HG02571 (cell line): ENCODE measurements around the gene KLHL40.

Source experiments
- ATAC-seq: cut with Tn5 transposase; IDR thresholded peaks from one replicate; pipeline ENCODE4 v1.9.1; 2021; ENCODE audit warnings: mild to moderate bottlenecking, moderate library complexity; ENCODE audit not compliant: unreplicated experiment

Gene KLHL40

DNA sequence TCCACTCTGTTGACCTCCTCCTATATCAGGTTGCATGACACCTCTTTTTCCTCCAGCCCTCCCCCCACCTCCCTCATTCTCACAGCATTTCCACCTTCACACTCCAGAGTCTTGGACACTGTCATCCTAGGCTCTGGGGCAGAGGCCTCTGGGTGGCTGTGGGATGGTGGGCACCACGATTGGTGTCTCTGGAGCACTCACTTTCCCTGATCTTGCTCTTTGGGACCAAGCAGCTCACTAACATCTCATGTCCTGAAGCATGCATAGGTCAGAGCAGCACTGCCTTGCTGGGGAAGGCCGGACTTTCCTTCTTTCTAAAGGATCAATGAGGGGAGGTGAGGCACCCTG is 16.9 kb upstream of the KLHL40 start:
- ATAC-seq = no peak

DNA sequence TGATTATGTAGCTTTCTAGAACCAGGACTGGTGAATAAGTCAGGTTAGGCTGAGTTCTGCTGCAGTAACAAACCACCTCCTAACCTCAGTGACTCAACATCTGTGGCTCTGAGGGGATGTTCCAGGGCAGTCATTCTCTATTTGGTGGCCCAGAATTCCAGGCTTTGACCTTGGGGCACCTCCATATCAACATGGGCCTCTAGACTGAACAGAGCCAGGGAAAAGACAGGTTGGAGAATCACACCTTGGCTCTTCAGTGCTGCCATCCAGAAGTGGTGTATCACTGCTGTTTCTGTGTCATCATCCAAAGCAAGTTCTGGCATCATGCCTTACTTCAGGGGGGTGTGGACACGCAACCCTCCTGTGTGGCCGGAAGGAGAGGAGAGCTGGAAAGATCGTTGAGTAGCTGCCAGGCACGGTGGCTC is 16.5 kb upstream of the KLHL40 start:
- no peak for ATAC-seq

GRCh38 chr3:42670051-42670576 is 15.2 kb upstream of the KLHL40 start:
- ATAC-seq = no peak

GRCh38 chr3:42670670-42671069 is 14.7 kb upstream of the KLHL40 start:
- ATAC-seq = no peak

DNA sequence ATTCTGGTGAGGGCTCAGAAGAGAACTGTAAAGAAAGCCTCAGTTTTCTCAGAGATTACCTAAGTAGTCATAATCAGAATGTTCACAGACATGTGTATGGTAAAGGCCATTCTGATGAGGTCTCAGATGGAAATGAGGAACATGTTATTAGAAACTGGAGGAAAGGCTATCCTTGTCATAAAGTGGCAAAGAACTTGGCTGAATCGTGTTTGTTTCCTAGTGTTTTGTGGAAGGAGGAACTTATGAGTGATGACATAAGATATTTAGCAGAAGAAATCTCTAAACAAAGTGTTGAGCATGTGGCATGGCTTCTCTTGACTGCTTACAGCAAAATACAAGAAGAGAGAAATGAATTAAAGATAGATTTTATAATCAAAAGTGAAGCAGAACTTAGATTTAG is 12.8 kb upstream of the KLHL40 start:
- ATAC-seq = no peak

GRCh38 chr3:42673082-42673481 is 12.3 kb upstream of the KLHL40 start:
- ATAC-seq = no peak

DNA sequence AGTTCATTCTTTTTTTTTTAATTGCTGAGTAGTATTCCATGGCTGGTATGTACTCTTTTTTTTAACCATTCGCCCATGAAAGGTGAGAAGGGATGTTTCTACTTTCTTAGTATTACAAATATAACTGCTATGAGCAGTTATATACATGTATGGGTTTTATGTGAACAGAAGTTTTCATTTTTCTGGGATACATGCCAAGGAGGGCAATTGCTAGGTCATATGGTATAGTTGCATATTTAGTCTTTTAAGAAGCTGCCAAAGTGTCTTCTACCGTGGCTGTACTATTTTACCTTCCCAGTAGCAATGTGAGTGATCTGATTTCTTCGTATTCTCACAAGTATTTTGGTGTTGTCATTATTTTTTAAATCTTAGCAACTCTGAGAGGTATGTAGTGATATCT is 11.2 kb upstream of the KLHL40 start:
- no peak for ATAC-seq

DNA sequence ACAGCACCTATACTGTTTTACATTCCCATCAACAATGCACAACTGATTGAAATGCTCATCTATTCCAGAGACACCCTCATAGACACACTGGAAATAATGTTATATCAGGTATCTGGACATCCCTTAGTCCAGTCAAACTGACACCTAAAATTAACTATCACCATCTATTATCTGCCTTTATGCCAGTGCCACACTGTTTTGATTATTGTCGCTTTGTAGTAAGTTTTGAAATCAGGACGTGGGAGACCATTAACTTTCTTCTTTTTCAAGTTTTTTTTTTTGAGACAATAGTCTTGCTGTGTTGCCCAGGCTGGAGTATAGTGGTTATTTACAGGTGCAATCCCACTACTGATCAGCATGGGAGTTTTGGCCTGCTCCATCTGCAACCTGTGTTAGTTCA is 9.4 kb upstream of the KLHL40 start:
- ATAC-seq = no peak

DNA sequence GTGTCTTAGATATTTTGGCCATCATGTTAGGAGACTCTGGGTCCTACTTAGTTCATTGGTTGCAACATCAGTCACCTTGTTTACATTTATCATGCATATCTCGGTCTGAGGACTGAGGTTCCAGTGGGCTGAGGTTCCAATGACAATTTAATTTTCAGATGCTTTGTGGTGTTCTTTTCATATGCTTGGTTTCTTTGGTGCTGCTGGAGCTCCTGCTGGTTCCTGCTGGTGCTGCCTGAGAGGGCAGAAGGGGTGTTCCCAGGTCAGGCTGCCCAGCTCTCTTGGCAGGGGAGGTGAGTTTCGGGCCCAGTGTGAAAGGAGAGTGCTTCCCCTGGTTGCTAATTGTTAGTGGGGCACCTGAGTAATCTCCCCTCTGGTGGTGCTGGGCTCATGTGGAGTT is 6.9 kb upstream of the KLHL40 start:
- no peak for ATAC-seq

DNA sequence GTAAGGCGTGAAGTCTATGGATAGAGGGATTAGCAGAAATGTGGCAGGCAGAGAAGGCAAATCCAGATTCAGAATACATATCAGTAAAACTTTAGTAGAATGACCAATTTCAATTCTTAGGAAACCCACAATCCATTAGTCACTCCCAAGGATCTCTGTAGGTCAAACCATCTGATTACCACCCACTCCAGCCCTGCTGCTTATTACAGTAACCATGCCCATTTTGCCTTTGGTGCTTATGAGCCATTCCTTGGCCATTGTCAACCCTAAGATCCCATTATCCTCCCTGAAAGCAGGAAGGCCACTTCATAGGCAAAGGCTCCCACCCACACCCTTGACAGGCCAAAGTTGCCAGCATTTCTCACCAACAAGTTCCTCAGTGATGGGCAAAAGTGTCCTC is 5.1 kb upstream of the KLHL40 start:
- no peak for ATAC-seq

GRCh38 chr3:42680806-42681205 is 4.5 kb upstream of the KLHL40 start:
- ATAC-seq = no peak

DNA sequence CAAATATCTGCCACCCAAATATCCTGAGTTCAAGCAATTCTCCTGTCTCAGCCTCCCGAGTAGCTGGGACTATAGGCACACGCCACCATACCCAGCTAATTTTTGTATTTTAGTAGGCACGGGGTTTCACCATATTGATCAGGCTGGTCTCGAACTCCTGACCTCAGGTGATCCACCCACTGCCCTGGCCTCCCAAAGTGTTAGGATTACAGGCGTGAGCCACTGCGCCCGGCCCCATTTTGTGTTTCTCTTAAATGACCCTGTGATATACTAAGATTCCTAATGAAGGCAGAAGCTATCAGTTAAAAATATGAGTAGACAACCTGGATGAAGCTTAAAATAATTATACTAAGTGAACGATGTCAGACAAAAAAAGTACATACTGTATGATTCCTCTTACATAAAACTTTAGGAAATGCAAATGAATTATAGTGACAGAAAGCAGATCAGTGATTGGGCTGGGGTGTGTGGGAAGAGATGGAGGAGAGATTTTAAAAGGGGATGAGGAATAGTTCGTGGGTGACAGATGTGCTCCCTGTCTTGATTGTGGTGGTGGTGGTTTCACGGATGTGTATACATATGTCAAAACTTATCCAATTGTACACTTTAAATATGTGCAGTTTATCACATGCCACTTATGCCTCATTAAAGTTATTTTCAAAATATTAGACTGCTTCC is 3.8 kb upstream of the KLHL40 start:
- ATAC-seq = no peak

GRCh38 chr3:42682301-42683070 is 2.9 kb upstream of the KLHL40 start:
- no peak for ATAC-seq

GRCh38 chr3:42683875-42684598 is 1.3 kb upstream of the KLHL40 start:
- no peak for ATAC-seq

DNA sequence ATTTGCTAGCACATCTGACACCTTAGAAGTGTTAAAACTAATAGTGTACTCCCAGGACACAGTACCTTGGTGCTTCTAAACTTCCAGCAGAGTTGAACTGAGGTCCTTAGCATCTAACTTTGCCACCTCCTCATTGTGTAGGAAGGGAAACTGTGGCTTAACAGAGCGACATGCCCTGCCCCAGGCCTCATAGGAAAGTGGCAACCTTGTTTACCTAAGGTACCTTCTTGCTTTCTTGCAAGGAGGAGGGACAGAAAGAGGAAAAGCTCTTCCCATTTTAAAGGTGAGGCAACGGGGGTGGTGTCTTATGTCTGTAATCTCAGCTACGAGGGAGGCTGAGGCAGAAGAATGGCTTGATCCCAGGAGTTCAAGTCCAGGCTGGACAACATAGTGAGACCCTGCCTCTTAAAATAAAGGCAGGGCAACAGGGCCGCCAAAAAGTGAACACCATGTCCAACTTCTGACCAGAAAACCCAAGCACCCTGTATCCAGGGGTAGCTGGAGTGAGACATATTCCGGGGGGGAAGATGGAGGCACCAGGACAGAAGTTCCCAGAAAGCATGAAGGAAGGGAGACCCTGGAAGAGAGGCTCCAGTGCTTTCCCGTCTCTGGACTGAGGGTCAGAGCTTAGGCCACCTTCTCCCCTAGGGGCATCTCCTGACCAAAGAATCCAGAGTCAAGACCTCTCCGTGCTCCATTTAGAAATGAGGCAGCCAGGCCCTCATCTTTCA is 540 bp upstream of the KLHL40 start:
- ATAC-seq = no peak

- no peak for ATAC-seq
These were observed 819 bp downstream of the KLHL40 start for GRCh38 chr3:42685891-42686820.

DNA sequence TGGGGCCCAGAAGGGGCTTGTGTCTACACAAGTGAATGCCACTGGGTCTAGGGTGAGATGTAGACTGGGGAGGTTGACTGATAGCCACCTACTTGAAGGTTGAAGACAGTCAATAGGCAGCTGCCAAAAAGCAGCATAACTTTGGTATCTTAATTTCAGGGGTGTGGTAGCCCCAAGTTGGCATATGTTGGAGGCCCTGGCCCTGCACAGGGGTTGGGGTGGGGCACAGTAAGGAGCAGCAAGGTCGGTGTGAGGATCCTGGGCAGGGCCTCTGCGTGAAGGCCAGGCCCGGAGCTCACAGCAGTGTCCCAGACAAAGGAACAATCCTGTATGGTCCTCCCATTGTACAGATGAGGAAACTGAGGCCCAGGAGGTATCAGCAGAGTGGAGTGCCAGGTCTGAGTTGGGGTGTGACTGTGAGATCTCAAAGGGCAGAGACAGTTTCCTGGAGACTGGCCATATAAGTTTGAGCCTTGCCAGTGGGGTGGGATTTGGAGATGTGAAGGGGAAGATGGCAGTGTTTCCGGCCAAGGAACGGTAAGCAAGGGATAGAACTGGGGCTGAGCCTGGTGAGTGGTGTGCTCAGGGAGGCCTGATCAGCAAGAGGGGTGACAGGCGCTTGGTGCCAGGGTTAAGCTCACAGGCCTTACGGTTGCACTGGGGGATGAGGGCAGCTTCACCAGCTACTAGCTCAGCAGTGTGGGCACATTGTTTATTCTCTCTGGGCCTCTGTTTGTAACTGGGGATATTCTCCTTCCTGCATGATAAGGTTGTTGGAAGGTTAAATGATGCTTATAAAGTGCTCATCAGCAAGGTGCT is 1.7 kb downstream of the KLHL40 start:
- ATAC-seq = no peak

GRCh38 chr3:42688016-42688415 is 2.7 kb downstream of the KLHL40 start:
- ATAC-seq = no peak
